Cardiac muscle cell (in vitro differentiated cells and primary cell): ENCODE measurements around the gene ZNF782. TPM values are rescaled to one million over a fixed set of nuclear protein-coding genes. Genes with fewer than 3 reads are reported as not detected.
"Not testable (repeated sequence)": the region's sequence is repeated elsewhere in the genome, so short reads cannot be mapped to it uniquely, and the experiment has no call there.

ENCODE experiments used
- DNase-seq, 2 donors: peaks; one replicate each; pipeline versions ENCODE4 v3.0.0 to v3.0.0-alpha.2; 2010 to 2017; ENCODE audit warnings: low read depth in 1 of 2, low spot score in 1 of 2
- H3K27ac ChIP-seq: fragments of 200-600 bp; sonication (generic); 2 replicates; pipeline ENCODE4 v1.5.1; 2016
- H3K27me3 ChIP-seq: fragments of 200-600 bp; sonication (generic); 2 replicates; pipeline ENCODE4 v1.6.0; 2016; ENCODE audit warnings: control low read depth
- H3K36me3 ChIP-seq: fragments of 200-600 bp; sonication (generic); 2 replicates; pipeline ENCODE4 v1.5.1; 2016; ENCODE audit warnings: control low read depth
- H3K4me1 ChIP-seq: fragments of 200-600 bp; sonication (generic); 2 replicates; pipeline ENCODE4 v1.8.1; 2017; ENCODE audit warnings: low read depth, mild to moderate bottlenecking, mixed run types
- H3K4me3 ChIP-seq: fragments of 200-600 bp; sonication (generic); 2 replicates; pipeline ENCODE4 v1.5.1; 2016; ENCODE audit warnings: mild to moderate bottlenecking
- H3K9me3 ChIP-seq: fragments of 200-600 bp; sonication (generic); 2 replicates; pipeline ENCODE4 v1.5.1; 2017; ENCODE audit warnings: low read depth, mild to moderate bottlenecking, control low read depth
- polyA plus RNA-seq: library from polyadenylated mRNA; unstranded; fragments of >200 nt; fragmentation: Nextera tagmentation; extraction: Ambion mirVana; gene quantifications from 2 replicates; pipeline ENCODE4 v1.2.1, GENCODE V29; 2016
- total RNA-seq: library from RNA; depleted of rRNA; stranded (reverse); fragments of >200 nt; gene quantifications from 2 replicates; pipeline ENCODE4 v1.2.3, GENCODE V29; 2016
- TF ChIP-seq, protein P1 (sequence below): IDR thresholded peaks from 2 replicates; pipeline ENCODE4 v1.5.1; 2012; ENCODE audit warnings: low read depth, mild to moderate bottlenecking, low read length

ZNF782 gene
- total and polyA plus RNA-seq, 2 experiments from 2014 or later, result 3.0 to 5.5 TPM

- DNase-seq, result no peak
- Histone ChIP-seq H3K27ac (no peak overlapping the region), H3K9me3 (no peaks in the 10 kb centered on the region), H3K36me3 (no peaks in the 10 kb centered on the region), H3K4me3 (no peak overlapping the region), H3K4me1 (no peaks in the 10 kb centered on the region), H3K27me3 (no peaks in the 10 kb centered on the region)
- TF ChIP-seq, protein P1, sequence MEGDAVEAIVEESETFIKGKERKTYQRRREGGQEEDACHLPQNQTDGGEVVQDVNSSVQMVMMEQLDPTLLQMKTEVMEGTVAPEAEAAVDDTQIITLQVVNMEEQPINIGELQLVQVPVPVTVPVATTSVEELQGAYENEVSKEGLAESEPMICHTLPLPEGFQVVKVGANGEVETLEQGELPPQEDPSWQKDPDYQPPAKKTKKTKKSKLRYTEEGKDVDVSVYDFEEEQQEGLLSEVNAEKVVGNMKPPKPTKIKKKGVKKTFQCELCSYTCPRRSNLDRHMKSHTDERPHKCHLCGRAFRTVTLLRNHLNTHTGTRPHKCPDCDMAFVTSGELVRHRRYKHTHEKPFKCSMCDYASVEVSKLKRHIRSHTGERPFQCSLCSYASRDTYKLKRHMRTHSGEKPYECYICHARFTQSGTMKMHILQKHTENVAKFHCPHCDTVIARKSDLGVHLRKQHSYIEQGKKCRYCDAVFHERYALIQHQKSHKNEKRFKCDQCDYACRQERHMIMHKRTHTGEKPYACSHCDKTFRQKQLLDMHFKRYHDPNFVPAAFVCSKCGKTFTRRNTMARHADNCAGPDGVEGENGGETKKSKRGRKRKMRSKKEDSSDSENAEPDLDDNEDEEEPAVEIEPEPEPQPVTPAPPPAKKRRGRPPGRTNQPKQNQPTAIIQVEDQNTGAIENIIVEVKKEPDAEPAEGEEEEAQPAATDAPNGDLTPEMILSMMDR, result no peak
Measured at GRCh38 chr9:96871176-96871575, 16.9 kb upstream of the ZNF782 start.

DNA sequence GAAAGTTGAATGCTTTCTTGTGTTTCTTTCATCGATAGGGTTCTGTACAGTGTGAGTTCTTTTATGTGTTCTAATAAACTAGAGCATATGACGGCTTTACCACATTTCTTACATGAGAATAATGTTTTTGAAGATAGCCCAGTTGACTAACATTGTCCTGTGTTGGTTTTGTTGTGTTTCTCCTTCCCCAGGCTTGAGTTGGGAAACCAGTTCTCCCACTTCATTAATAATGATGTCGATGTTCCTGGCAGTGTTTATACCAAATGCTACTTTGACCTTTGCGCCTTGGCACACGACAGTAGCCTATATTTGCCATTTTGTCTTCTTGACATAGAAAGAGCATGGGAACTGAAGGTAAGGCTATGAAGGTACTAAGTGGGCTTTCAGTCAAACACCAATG, 14.4 kb upstream of the ZNF782 start:
- H3K27ac ChIP-seq, result no peak overlapping the region
- no peaks in the 10 kb centered on the region for H3K4me1 ChIP-seq
- no peaks in the 10 kb centered on the region for H3K27me3 ChIP-seq
- H3K9me3 ChIP-seq, result no peaks in the 10 kb centered on the region
- TF ChIP-seq, protein P1, result no peak
- no peak for DNase-seq
- no peaks in the 10 kb centered on the region for H3K36me3 ChIP-seq
- no peak overlapping the region for H3K4me3 ChIP-seq

DNA sequence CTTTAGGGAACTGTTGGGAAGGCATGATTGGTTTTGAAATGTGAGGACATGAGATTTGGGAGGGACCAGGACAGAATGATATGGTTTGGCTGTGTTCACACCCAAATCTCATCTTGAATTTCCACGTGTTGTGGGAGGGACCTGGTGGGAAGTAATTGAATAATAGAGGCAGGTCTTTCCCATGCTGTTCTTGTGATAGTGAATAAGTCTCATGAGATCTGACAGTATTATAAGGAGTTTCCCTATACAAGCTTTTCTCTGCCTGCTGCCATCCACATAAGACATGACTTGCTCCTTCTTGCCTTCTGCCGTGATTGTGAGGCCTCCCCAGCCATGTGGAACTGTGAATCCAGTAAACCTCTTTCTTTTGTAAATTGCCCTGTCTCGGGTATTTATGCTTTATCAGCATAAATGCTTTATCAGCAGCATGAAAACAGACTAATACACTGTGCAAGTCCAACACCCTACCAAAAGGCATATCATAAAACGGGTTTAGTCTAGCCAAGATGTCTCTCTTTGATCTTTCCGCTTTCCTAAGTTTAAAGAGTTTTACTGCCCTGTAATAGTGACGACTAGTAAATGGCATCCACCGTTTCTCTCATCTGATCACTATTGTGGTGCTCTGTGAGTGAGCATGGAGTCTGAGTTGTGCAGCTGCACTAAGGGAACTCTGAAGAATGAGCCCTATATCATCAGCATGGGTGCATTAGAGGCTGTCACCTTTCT, 12.9 kb upstream of the ZNF782 start:
- TF ChIP-seq, protein P1, result no peak
- H3K9me3 ChIP-seq, result no peaks in the 10 kb centered on the region
- H3K4me3 ChIP-seq, result no peak overlapping the region
- no peak for DNase-seq
- no peak overlapping the region for H3K27ac ChIP-seq
- no peaks in the 10 kb centered on the region for H3K36me3 ChIP-seq
- no peaks in the 10 kb centered on the region for H3K27me3 ChIP-seq
- no peaks in the 10 kb centered on the region for H3K4me1 ChIP-seq

- H3K36me3 ChIP-seq, result not testable (repeated sequence)
Measured at GRCh38 chr9:96865240-96865639, 10.9 kb upstream of the ZNF782 start.

DNA sequence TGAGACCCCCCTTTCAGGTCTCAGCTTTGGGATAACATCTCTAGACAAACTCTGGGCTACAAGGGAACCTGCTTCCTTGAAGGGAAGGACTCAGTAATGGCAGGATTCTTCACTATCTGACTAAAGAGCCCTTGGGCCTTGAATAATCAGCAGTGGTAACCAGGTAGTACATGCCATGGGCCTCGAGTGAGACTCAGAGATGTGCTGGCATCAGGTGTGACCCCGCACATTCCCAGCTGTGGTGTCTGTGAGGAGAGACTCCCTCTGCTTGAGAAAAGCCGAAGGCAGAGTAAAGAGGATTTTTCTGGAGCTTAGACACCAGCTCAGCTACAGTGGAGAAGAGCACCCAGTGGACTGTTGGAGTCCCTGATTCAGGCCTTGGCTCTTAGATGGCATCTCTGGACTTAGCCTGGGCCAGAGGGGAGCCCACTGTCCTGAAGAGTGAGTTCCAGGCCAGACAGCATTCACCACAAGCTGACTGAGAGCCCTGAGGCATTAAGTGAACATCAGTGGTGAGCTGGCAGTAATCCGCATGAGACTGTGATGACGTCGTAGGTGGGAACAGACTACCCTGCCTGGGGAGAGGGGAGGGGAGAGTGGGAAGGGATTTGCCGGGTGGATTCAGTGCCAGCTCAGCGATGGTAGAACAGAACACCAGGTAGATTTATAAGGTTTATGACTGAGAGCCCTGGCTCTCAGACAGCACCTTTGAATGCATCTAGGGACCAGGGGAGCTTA, 5.3 kb upstream of the ZNF782 start:
- Histone ChIP-seq H3K4me1 (peaks cover 14% of the 10 kb centered on the region), H3K4me3 (no peak overlapping the region), H3K27me3 (no peaks in the 10 kb centered on the region), H3K27ac (no peak overlapping the region), H3K36me3 (no peaks in the 10 kb centered on the region), H3K9me3 (no peaks in the 10 kb centered on the region)
- TF ChIP-seq, protein P1, result no peak
- DNase-seq, result peak in 1 of 2 donors; percentile 31

More at GRCh38 chr9:96865240-96865639, 10.9 kb upstream of the ZNF782 start:
- H3K4me3 ChIP-seq, H3K27ac ChIP-seq, H3K27me3 ChIP-seq, H3K9me3 ChIP-seq, H3K4me1 ChIP-seq, DNase-seq: not testable (repeated sequence)

DNA sequence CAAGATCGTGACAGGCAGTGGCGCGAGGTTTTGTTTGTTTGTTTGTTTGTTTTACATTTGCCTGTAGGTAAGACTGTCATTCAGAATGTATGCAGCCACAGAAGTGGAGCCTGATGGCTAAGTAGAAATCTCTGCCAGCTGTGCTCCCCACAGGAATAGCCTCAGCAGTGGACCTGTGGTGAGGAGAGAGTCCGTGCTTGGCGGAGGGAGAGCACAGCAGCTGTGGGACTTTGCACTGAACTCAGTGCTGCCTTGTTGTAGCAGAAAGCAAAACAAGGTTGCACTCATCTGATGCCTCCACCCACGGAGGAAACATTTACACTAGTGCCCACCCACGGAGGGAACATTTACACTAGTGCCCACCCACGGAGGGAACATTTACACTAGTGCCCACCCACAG, 4.4 kb upstream of the ZNF782 start:
- Histone ChIP-seq H3K9me3 (no peaks in the 10 kb centered on the region), H3K4me1 (peaks cover 14% of the 10 kb centered on the region), H3K27ac (no peak overlapping the region), H3K4me3 (no peak overlapping the region), H3K36me3 (no peaks in the 10 kb centered on the region), H3K27me3 (no peaks in the 10 kb centered on the region)
- no peak for DNase-seq
- TF ChIP-seq, protein P1, result no peak
